Activated CD8-positive, alpha-beta T cell treated with anti-CD3 and anti-CD28 coated beads for 36 hours (primary cell): ENCODE data around the gene SMIM45.

Source experiments
- ATAC-seq: fragments of 200-7000 bp; cut with Tn5 transposase; one replicate; pipeline ENCODE4 v1.10.0; 2021; ENCODE audit warnings: mild to moderate bottlenecking, moderate library complexity
- CTCF ChIA-PET: fragments of 350-600 bp; sonication (Branson Sonifier 250); formaldehyde crosslinking; loops from one replicate; lab custom pipeline; 2021; ENCODE audit warnings: antibody characterized with exemption; lab: Charles Lee
- POLR2A ChIA-PET: fragments of 350-600 bp; sonication (Branson Sonifier 250); formaldehyde crosslinking; loops from one replicate; lab custom pipeline; 2021; ENCODE audit warnings: antibody characterized with exemption; lab: Charles Lee
- DNase-seq: peaks from one replicate; pipeline ENCODE4 v3.0.0-alpha.2; 2020
- H3K27ac Mint-ChIP-seq: one replicate; pipeline ENCODE4 v1.8.0; 2021; ENCODE audit warnings: mild to moderate bottlenecking, mixed read lengths
- H3K27me3 Mint-ChIP-seq: one replicate; pipeline ENCODE4 v1.8.0; 2021; ENCODE audit warnings: mixed read lengths
- H3K36me3 Mint-ChIP-seq: one replicate; pipeline ENCODE4 v1.8.0; 2021; ENCODE audit warnings: low read depth, mixed read lengths
- H3K4me1 Mint-ChIP-seq: one replicate; pipeline ENCODE4 v1.8.0; 2021; ENCODE audit warnings: low read depth, mixed read lengths
- H3K4me3 Mint-ChIP-seq: one replicate; pipeline ENCODE4 v1.8.0; 2021; ENCODE audit warnings: mild to moderate bottlenecking, moderate library complexity, mixed read lengths
- H3K9me3 Mint-ChIP-seq: one replicate; pipeline ENCODE4 v1.8.0; 2021; ENCODE audit warnings: mixed read lengths
- CTCF ChIP-seq: fragments of 200-600 bp; IDR thresholded peaks from one replicate; pipeline ENCODE4 v1.8.0; 2022; ENCODE audit warnings: antibody characterized with exemption, mild to moderate bottlenecking
- intact Hi-C: fragments of 100-400 bp; cut with micrococcal nuclease; formaldehyde crosslinking; loops from one replicate; pipeline ENCODE4 v1.10.0; 2022

The SMIM45 gene

GRCh38 chr22:41939981-41940831 is 11.7 kb upstream of the SMIM45 start:
- Mint-ChIP-seq H3K4me1 (peaks cover 56% of the 10 kb centered on the region), H3K4me3 (peak overlapping the region; percentile 74), H3K36me3 (peaks cover 72% of the 10 kb centered on the region), H3K9me3 (no peaks in the 10 kb centered on the region), H3K27me3 (no peaks in the 10 kb centered on the region), H3K27ac (peak overlapping the region; percentile 100)
- ChIA-PET POLR2A (interaction anchor here (0.5 to 8.3 kb wide), 29 partner anchors 9 to 503 kb away, joined by 3 to 134 read pairs (median 4); partner anchors contain the start of genes CCDC134, MEI1, SMDT1 and SNU13), CTCF (interaction anchor here (0.6 to 6.7 kb wide), 30 partner anchors 9 to 273 kb away, joined by 3 to 62 read pairs (median 6); partner anchors contain the start of genes CCDC134, MEI1, SMDT1 and SNU13)
- intact Hi-C loops, result loop anchor here (5.0 to 10.0 kb wide), 4 partner anchors 78 to 243 kb away; partner anchors contain the start of genes MEI1, NAGA, PHETA2 and SMDT1
- peak; percentile 100 for DNase-seq
- ATAC-seq, result peak; percentile 78
- TF ChIP-seq CTCF, result no peak

- peak; percentile 94 for TF ChIP-seq CTCF
- H3K27me3 Mint-ChIP-seq, result no peaks in the 10 kb centered on the region
- peak overlapping the region; percentile 74 for H3K4me3 Mint-ChIP-seq
- H3K9me3 Mint-ChIP-seq, result no peaks in the 10 kb centered on the region
- intact Hi-C loops, result loop anchor here (5.0 to 10.0 kb wide), 4 partner anchors 79 to 244 kb away; partner anchors contain the start of genes MEI1, NAGA, PHETA2 and SMDT1
- ChIA-PET POLR2A (interaction anchor here (0.8 to 8.3 kb wide), 23 partner anchors 8 to 502 kb away, joined by 3 to 134 read pairs (median 6); partner anchors contain the start of genes CCDC134, MEI1, SMDT1 and SREBF2), CTCF (interaction anchor here (0.6 to 6.7 kb wide), 35 partner anchors 8 to 274 kb away, joined by 3 to 62 read pairs (median 5); partner anchors contain the start of genes CCDC134, MEI1, SMDT1 and SNU13)
- peaks cover 78% of the 10 kb centered on the region for H3K36me3 Mint-ChIP-seq
- H3K27ac Mint-ChIP-seq, result peak overlapping the region; percentile 100
- ATAC-seq (peak; percentile 75), DNase-seq (peak; percentile 91)
- peaks cover 58% of the 10 kb centered on the region for H3K4me1 Mint-ChIP-seq
These were observed 10.9 kb upstream of the SMIM45 start for GRCh38 chr22:41940832-41941765.

- Mint-ChIP-seq H3K4me3 (peak overlapping the region; percentile 42), H3K36me3 (peaks cover 67% of the 10 kb centered on the region), H3K9me3 (no peaks in the 10 kb centered on the region), H3K27me3 (no peaks in the 10 kb centered on the region), H3K27ac (peak overlapping the region; percentile 60), H3K4me1 (peaks cover 66% of the 10 kb centered on the region)
- intact Hi-C loops, result loop anchor here (5.0 to 10.0 kb wide), 4 partner anchors 81 to 246 kb away; partner anchors contain the start of genes MEI1, NAGA, PHETA2 and SMDT1
- no peak for TF ChIP-seq CTCF
- POLR2A ChIA-PET, result interaction anchor here (0.5 to 1.6 kb wide), 10 partner anchors 9 to 513 kb away, joined by 3 to 4 read pairs (median 3); partner anchors contain the start of genes CCDC134 and SREBF2
- DNase-seq, result no peak
- CTCF ChIA-PET, result interaction anchor here (0.9 to 3.1 kb wide), 6 partner anchors 17 to 246 kb away, joined by 3 to 24 read pairs (median 6); partner anchors contain the start of gene TNFRSF13C
- no peak for ATAC-seq
These were observed 8.2 kb upstream of the SMIM45 start for GRCh38 chr22:41943661-41944209.
